WTC11 (cell line): ENCODE results near the gene TUT4. TPM values are rescaled to one million over a fixed set of nuclear protein-coding genes. Genes with fewer than 3 reads are reported as not detected.
A peak's percentile ranks its signal among the peaks of the same experiment; 100 is the strongest.

ENCODE experiments used
- ATAC-seq: fragments of 200-7000 bp; cut with Tn5 transposase; 2 replicates; pipeline ENCODE4 v1.10.0; 2021; ENCODE audit warnings: mild to moderate bottlenecking, moderate library complexity
- CTCF ChIA-PET: fragments of 300-600 bp; sonication (Branson Sonifier 250); formaldehyde crosslinking; loops from one replicate; lab custom pipeline; 2021; ENCODE audit warnings: antibody characterized with exemption; lab: Charles Lee
- POLR2A ChIA-PET: fragments of 350-600 bp; sonication (Branson Sonifier 250); formaldehyde crosslinking; loops from one replicate; lab custom pipeline; 2021; ENCODE audit warnings: antibody characterized with exemption; lab: Charles Lee
- DNase-seq: peaks from one replicate; pipeline ENCODE4 v3.0.0; 2021; ENCODE audit warnings: low spot score
- H3K27ac Mint-ChIP-seq: 2 replicates; pipeline ENCODE4 v1.8.0; 2021; ENCODE audit warnings: mixed read lengths
- H3K27me3 Mint-ChIP-seq: 2 replicates; pipeline ENCODE4 v1.8.0; 2021; ENCODE audit warnings: low read depth, mild to moderate bottlenecking, moderate library complexity, mixed read lengths
- H3K36me3 Mint-ChIP-seq: 2 replicates; pipeline ENCODE4 v1.8.0; 2021; ENCODE audit warnings: mixed read lengths
- H3K4me1 Mint-ChIP-seq: 2 replicates; pipeline ENCODE4 v1.8.0; 2022; ENCODE audit warnings: mixed read lengths
- H3K4me3 Mint-ChIP-seq: 2 replicates; pipeline ENCODE4 v1.8.0; 2021; ENCODE audit warnings: mild to moderate bottlenecking, moderate library complexity, mixed read lengths
- H3K9me3 Mint-ChIP-seq: 2 replicates; pipeline ENCODE4 v1.8.0; 2021; ENCODE audit warnings: mixed read lengths
- ELF4 ChIP-seq: sonication (generic); formaldehyde crosslinking; IDR thresholded peaks from 2 replicates; pipeline ENCODE4 v1.8.1; 2022; ENCODE audit warnings: low read depth, mild to moderate bottlenecking, moderate library complexity, missing genetic modification reagents
- EMX1 ChIP-seq: fragments of 250-450 bp; sonication (Bioruptor Pico); IDR thresholded peaks from 2 replicates; pipeline ENCODE4 v1.8.0; 2021; ENCODE audit warnings: mild to moderate bottlenecking
- ESRRA ChIP-seq: sonication (generic); formaldehyde crosslinking; IDR thresholded peaks from 2 replicates; pipeline ENCODE4 v1.8.1; 2022; ENCODE audit warnings: mild to moderate bottlenecking, missing genetic modification reagents, borderline replicate concordance
- GTF2I ChIP-seq: fragments of 250-450 bp; sonication (Bioruptor Pico); conservative IDR thresholded peaks from 2 replicates; pipeline ENCODE4 v1.4.0; 2021; ENCODE audit warnings: mild to moderate bottlenecking
- JUN ChIP-seq: sonication (generic); formaldehyde crosslinking; IDR thresholded peaks from 2 replicates; pipeline ENCODE4 v1.8.0; 2023; ENCODE audit warnings: mild to moderate bottlenecking, missing genetic modification reagents
- MYBL2 ChIP-seq: sonication (generic); formaldehyde crosslinking; IDR thresholded peaks from 2 replicates; pipeline ENCODE4 v1.8.1; 2023; ENCODE audit warnings: mild to moderate bottlenecking, moderate library complexity, missing genetic modification reagents
- NFE2L1 ChIP-seq: sonication (generic); formaldehyde crosslinking; IDR thresholded peaks from 2 replicates; pipeline ENCODE4 v1.8.1; 2023; ENCODE audit warnings: missing genetic modification reagents
- NFYB ChIP-seq: sonication (generic); formaldehyde crosslinking; conservative IDR thresholded peaks from 2 replicates; pipeline ENCODE4 v1.8.0; 2022; ENCODE audit warnings: low read depth, missing genetic modification reagents
- NR1H2 ChIP-seq: sonication (generic); formaldehyde crosslinking; IDR thresholded peaks from 2 replicates; pipeline ENCODE4 v1.9.0; 2021; ENCODE audit warnings: mild to moderate bottlenecking, moderate library complexity, missing genetic modification reagents
- RORB ChIP-seq: fragments of 250-450 bp; sonication (Bioruptor Pico); IDR thresholded peaks from 2 replicates; pipeline ENCODE4 v1.9.0; 2021; ENCODE audit warnings: mild to moderate bottlenecking
- SMAD3 ChIP-seq: sonication (generic); formaldehyde crosslinking; IDR thresholded peaks from 2 replicates; pipeline ENCODE4 v1.8.0; 2022; ENCODE audit warnings: missing genetic modification reagents, mild to moderate bottlenecking, borderline replicate concordance
- TEAD1 ChIP-seq: sonication (generic); formaldehyde crosslinking; IDR thresholded peaks from 2 replicates; pipeline ENCODE4 v1.8.0; 2022; ENCODE audit warnings: mild to moderate bottlenecking, missing genetic modification reagents
- TP53 ChIP-seq: sonication (generic); formaldehyde crosslinking; IDR thresholded peaks from 2 replicates; pipeline ENCODE4 v1.8.1; 2023; ENCODE audit warnings: mild to moderate bottlenecking, missing genetic modification reagents
- ZBTB21 ChIP-seq: sonication (generic); formaldehyde crosslinking; IDR thresholded peaks from 2 replicates; pipeline ENCODE4 v1.8.1; 2023; ENCODE audit warnings: mild to moderate bottlenecking, missing genetic modification reagents, borderline replicate concordance
- ZNF416 ChIP-seq: fragments of 250-450 bp; sonication (Bioruptor Pico); IDR thresholded peaks from 2 replicates; pipeline ENCODE4 v1.9.0; 2021; ENCODE audit warnings: mild to moderate bottlenecking, inconsistent platforms
- total RNA-seq: library from RNA; stranded (reverse); gene quantifications from 3 replicates; pipeline ENCODE4 v1.2.3, GENCODE V29; 2021
- TF ChIP-seq, protein P1 (sequence below): fragments of 250-450 bp; sonication (Bioruptor Pico); IDR thresholded peaks from 2 replicates; pipeline ENCODE4 v1.9.0; 2021; ENCODE audit warnings: mild to moderate bottlenecking
- TF ChIP-seq, protein P2 (sequence below): sonication (generic); formaldehyde crosslinking; IDR thresholded peaks from 2 replicates; pipeline ENCODE4 v1.8.0; 2022; ENCODE audit warnings: mild to moderate bottlenecking, missing genetic modification reagents
- TF ChIP-seq, protein P3 (sequence below): sonication (generic); formaldehyde crosslinking; IDR thresholded peaks from 2 replicates; pipeline ENCODE4 v1.8.1; 2023; ENCODE audit warnings: mild to moderate bottlenecking, missing genetic modification reagents
- TF ChIP-seq, protein P4 (sequence below): sonication (generic); formaldehyde crosslinking; IDR thresholded peaks from 2 replicates; pipeline ENCODE4 v1.8.1; 2023; ENCODE audit warnings: mild to moderate bottlenecking, missing genetic modification reagents
- TF ChIP-seq, protein P5 (sequence below): sonication (generic); formaldehyde crosslinking; IDR thresholded peaks from 2 replicates; pipeline ENCODE4 v1.8.0; 2023; ENCODE audit warnings: mild to moderate bottlenecking, missing genetic modification reagents

Gene TUT4
- total RNA-seq, 1 experiment from 2014 or later: 63.3 TPM

DNA sequence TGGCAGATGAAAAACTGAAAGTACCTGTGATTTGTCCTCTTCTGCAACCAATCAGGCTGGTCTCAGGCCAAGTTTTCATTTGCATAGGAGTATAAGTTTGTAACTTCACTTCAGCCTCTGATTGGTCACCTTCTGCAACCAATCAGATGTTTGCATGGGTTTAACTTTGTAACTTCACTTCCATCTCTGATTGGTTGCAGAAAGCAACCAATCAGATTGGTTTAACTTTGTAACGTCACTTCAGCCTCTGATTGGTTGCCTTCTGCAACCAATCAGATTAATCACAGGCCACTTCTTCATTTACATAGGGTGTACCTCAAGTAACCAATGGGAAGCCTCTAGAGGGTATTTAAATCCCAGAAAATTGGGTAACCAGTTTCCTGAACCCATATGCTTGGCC is 18.9 kb upstream of the TUT4 start:
- no peaks in the 10 kb centered on the region for H3K36me3 Mint-ChIP-seq
- no peak for DNase-seq
- no peaks in the 10 kb centered on the region for H3K27me3 Mint-ChIP-seq
- no peak overlapping the region for H3K27ac Mint-ChIP-seq
- TF ChIP-seq ELF4 (CRISPR knock-in tag) (no peak), NFYB (CRISPR knock-in tag) (peak; percentile 79)
- POLR2A ChIA-PET: no interaction called here
- H3K9me3 Mint-ChIP-seq: 0 out of 2 replicates have a peak, but pooled peaks cover 8% of the 10 kb centered on the region
- no peak overlapping the region for H3K4me3 Mint-ChIP-seq
- peaks cover 15% of the 10 kb centered on the region for H3K4me1 Mint-ChIP-seq
- ATAC-seq: no peak; the same call in 1 of the 2 replicates
- CTCF ChIA-PET: no interaction called here

DNA sequence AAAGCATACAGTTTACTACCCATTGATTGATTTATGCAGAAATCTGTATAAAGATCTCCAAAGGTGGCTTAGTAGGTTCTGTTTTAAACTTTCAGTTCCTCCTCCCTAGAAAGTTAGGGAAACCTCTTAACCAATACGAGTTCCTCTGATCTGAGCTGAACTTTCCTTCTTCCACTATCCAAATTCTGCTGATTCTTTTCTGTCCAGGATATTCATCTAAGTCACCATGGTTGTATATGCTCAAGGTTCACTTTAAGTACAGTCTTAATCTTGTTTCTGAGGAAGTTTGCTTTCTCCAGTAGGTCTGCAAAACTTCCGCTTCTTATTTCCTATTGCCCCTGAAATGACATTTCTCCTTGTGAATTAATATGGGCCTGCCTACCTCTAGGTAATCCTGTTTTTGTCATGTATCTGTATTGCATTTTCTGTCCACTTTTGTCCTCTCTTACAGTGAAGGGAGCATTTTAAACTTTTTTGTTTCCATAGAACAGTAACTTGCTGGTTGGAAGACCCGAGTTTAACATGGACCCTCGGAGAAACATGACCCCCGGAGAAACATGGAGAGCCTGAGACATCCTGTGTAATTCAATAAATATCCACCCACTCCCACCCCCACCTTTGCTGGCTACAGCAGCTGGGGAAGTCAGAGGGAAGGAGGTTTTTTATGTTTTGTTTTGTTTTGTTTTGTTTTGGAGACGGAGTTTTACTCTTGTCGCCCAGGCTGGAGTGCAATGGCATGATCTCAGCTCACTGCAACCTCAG is 16.7 kb upstream of the TUT4 start:
- ChIA-PET CTCF (no interaction called here), POLR2A (no interaction called here)
- Mint-ChIP-seq H3K9me3 (0 out of 2 replicates have a peak, but pooled peaks cover 8% of the 10 kb centered on the region), H3K27ac (no peak overlapping the region), H3K4me3 (no peak overlapping the region), H3K4me1 (peaks cover 15% of the 10 kb centered on the region), H3K36me3 (no peaks in the 10 kb centered on the region), H3K27me3 (no peaks in the 10 kb centered on the region)
- ATAC-seq: no peak
- no peak for TF ChIP-seq SMAD3 (CRISPR knock-in tag)
- TF ChIP-seq, protein P1, sequence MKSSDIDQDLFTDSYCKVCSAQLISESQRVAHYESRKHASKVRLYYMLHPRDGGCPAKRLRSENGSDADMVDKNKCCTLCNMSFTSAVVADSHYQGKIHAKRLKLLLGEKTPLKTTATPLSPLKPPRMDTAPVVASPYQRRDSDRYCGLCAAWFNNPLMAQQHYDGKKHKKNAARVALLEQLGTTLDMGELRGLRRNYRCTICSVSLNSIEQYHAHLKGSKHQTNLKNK (CRISPR knock-in tag): no peak
- DNase-seq: no peak

DNA sequence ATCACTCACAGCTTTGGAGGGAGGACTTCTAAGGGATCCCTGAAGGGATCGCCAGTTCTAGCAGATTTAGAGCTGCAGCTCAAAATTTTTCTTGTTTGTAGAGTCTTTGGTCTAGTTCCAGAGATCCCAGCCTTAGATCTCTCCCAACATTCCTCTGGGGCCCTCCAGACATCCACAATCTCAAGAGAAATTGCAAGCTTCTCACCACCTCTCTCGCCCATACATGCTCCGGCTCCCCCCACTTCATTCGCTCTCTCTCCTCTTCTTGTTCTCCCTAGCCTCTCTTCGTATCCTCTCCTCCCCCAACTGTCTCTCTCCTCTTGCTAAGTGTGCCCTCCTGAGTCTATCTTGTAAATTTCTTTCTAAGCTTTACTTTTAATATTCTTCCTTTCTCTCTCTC is 15.1 kb upstream of the TUT4 start:
- Mint-ChIP-seq H3K4me1 (peaks cover 15% of the 10 kb centered on the region), H3K4me3 (peak overlapping the region; percentile 16; the same call in 1 of the 2 replicates), H3K27ac (0 out of 2 replicates have a peak overlapping the region, but pooled peaks have one; percentile 25), H3K9me3 (0 out of 2 replicates have a peak, but pooled peaks cover 8% of the 10 kb centered on the region), H3K36me3 (no peaks in the 10 kb centered on the region), H3K27me3 (no peaks in the 10 kb centered on the region)
- CTCF ChIA-PET: interaction anchor here (1.1 to 1.7 kb wide), 3 partner anchors 15 to 119 kb away, joined by 3 to 4 read pairs (median 3); partner anchors contain the start of genes GPX7 and TUT4
- DNase-seq: no peak
- POLR2A ChIA-PET: interaction anchor here (0.6 kb wide), 1 partner anchor 11 kb away, joined by 3 read pairs; no protein-coding TSS in a partner anchor
- ATAC-seq: peak; percentile 56
- TF ChIP-seq EMX1 (CRISPR knock-in tag) (no peak), RORB (CRISPR knock-in tag) (no peak), TEAD1 (CRISPR knock-in tag) (no peak)

DNA sequence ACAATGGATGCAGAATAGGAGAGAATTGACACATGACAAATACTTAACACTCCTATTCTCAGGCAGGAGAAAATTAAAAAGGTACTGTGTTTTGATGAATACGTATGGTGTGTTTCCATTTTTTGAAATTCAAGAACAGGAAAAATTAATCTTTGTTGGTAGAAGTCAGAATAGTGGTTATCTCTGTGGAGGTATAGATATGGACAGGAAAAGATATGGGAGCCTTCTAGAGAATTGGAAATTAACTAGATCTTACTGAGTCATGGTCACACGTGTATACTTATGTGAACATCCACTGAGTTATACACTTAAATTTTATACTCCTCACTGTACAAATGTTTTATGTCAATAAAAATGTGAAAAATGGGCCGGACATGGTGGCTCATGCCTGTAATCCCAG is 9.9 kb upstream of the TUT4 start:
- DNase-seq (no peak), ATAC-seq (no peak)
- POLR2A ChIA-PET: no interaction called here
- CTCF ChIA-PET: no interaction called here
- Mint-ChIP-seq H3K4me1 (peaks cover 3% of the 10 kb centered on the region), H3K36me3 (peaks cover 3% of the 10 kb centered on the region; the same call in 1 of the 2 replicates), H3K9me3 (peaks cover 7% of the 10 kb centered on the region), H3K4me3 (no peak overlapping the region), H3K27ac (no peak overlapping the region), H3K27me3 (no peaks in the 10 kb centered on the region)
- TF ChIP-seq, protein P1 (CRISPR knock-in tag): no peak
- TF ChIP-seq NFYB (CRISPR knock-in tag): no peak
- TF ChIP-seq, protein P2, sequence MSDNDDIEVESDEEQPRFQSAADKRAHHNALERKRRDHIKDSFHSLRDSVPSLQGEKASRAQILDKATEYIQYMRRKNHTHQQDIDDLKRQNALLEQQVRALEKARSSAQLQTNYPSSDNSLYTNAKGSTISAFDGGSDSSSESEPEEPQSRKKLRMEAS (CRISPR knock-in tag): no peak
- no peak for TF ChIP-seq TP53 (CRISPR knock-in tag)
- no peak for TF ChIP-seq ZBTB21 (CRISPR knock-in tag)
- no peak for TF ChIP-seq GTF2I (CRISPR knock-in tag)
- no peak for TF ChIP-seq TEAD1 (CRISPR knock-in tag)
- no peak for TF ChIP-seq NR1H2
- TF ChIP-seq, protein P3, sequence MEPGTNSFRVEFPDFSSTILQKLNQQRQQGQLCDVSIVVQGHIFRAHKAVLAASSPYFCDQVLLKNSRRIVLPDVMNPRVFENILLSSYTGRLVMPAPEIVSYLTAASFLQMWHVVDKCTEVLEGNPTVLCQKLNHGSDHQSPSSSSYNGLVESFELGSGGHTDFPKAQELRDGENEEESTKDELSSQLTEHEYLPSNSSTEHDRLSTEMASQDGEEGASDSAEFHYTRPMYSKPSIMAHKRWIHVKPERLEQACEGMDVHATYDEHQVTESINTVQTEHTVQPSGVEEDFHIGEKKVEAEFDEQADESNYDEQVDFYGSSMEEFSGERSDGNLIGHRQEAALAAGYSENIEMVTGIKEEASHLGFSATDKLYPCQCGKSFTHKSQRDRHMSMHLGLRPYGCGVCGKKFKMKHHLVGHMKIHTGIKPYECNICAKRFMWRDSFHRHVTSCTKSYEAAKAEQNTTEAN (CRISPR knock-in tag): no peak
- TF ChIP-seq NFE2L1 (CRISPR knock-in tag): no peak
- no peak for TF ChIP-seq ESRRA
- no peak for TF ChIP-seq JUN (CRISPR knock-in tag)
- TF ChIP-seq, protein P4, sequence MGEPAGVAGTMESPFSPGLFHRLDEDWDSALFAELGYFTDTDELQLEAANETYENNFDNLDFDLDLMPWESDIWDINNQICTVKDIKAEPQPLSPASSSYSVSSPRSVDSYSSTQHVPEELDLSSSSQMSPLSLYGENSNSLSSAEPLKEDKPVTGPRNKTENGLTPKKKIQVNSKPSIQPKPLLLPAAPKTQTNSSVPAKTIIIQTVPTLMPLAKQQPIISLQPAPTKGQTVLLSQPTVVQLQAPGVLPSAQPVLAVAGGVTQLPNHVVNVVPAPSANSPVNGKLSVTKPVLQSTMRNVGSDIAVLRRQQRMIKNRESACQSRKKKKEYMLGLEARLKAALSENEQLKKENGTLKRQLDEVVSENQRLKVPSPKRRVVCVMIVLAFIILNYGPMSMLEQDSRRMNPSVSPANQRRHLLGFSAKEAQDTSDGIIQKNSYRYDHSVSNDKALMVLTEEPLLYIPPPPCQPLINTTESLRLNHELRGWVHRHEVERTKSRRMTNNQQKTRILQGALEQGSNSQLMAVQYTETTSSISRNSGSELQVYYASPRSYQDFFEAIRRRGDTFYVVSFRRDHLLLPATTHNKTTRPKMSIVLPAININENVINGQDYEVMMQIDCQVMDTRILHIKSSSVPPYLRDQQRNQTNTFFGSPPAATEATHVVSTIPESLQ (CRISPR knock-in tag): no peak
- TF ChIP-seq EMX1 (CRISPR knock-in tag): no peak
- TF ChIP-seq ZNF416: no peak
- TF ChIP-seq MYBL2 (CRISPR knock-in tag): no peak
- no peak for TF ChIP-seq SMAD3 (CRISPR knock-in tag)
- TF ChIP-seq, protein P5, sequence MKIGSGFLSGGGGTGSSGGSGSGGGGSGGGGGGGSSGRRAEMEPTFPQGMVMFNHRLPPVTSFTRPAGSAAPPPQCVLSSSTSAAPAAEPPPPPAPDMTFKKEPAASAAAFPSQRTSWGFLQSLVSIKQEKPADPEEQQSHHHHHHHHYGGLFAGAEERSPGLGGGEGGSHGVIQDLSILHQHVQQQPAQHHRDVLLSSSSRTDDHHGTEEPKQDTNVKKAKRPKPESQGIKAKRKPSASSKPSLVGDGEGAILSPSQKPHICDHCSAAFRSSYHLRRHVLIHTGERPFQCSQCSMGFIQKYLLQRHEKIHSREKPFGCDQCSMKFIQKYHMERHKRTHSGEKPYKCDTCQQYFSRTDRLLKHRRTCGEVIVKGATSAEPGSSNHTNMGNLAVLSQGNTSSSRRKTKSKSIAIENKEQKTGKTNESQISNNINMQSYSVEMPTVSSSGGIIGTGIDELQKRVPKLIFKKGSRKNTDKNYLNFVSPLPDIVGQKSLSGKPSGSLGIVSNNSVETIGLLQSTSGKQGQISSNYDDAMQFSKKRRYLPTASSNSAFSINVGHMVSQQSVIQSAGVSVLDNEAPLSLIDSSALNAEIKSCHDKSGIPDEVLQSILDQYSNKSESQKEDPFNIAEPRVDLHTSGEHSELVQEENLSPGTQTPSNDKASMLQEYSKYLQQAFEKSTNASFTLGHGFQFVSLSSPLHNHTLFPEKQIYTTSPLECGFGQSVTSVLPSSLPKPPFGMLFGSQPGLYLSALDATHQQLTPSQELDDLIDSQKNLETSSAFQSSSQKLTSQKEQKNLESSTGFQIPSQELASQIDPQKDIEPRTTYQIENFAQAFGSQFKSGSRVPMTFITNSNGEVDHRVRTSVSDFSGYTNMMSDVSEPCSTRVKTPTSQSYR (CRISPR knock-in tag): no peak
